Measurements from ENCODE around the gene ASPM. TPM values are rescaled to one million over a fixed set of nuclear protein-coding genes. Genes with fewer than 3 reads are reported as not detected.
A peak's percentile ranks its signal among the peaks of the same experiment; 100 is the strongest.

ASPM gene
- total and polyA plus RNA-seq, 4 donors, result 0.17 to 45.3 (median 0.84) TPM

GRCh38 chr1:197065559-197065958, 80.9 kb downstream of the ASPM start:
- H3K27ac ChIP-seq (ENCODE audit: low read depth in 1 of 2, low read length in 2 of 2), result no peak overlapping the region
- H3K27me3 ChIP-seq (ENCODE audit: control insufficient read depth in 4 of 4, insufficient read depth in 4 of 4, low read length in 3 of 4), result no peaks in the 10 kb centered on the region
- H3K9me3 ChIP-seq (ENCODE audit: control insufficient read depth in 4 of 4, low read length in 3 of 4), result no peaks in the 10 kb centered on the region
- H3K36me3 ChIP-seq (ENCODE audit: control insufficient read depth in 4 of 4, insufficient read depth in 3 of 4, low read depth in 1 of 4, low read length in 3 of 4), result no peaks in the 10 kb centered on the region
- no peak for DNase-seq (ENCODE audit: low spot score)
- H3K4me3 ChIP-seq (ENCODE audit: low read depth in 1 of 3, low read length in 3 of 3), result peak overlapping the region; percentile 6 to 86 (median 52)
- peaks cover 5 to 31% (median 17%) of the 10 kb centered on the region in 4 donors for H3K4me1 ChIP-seq (ENCODE audit: control insufficient read depth in 4 of 4, insufficient read depth in 4 of 4, low read length in 3 of 4)
- TF ChIP-seq ATF3 (IDR thresholded peaks at IDR 0.05) (no peak), HNF4A (conservative IDR thresholded peaks at IDR 0.05) (no peak), NR2F2 (IDR thresholded peaks at IDR 0.05) (no peak), RAD21 (IDR thresholded peaks at IDR 0.05) (no peak)
- TF ChIP-seq, protein P1, sequence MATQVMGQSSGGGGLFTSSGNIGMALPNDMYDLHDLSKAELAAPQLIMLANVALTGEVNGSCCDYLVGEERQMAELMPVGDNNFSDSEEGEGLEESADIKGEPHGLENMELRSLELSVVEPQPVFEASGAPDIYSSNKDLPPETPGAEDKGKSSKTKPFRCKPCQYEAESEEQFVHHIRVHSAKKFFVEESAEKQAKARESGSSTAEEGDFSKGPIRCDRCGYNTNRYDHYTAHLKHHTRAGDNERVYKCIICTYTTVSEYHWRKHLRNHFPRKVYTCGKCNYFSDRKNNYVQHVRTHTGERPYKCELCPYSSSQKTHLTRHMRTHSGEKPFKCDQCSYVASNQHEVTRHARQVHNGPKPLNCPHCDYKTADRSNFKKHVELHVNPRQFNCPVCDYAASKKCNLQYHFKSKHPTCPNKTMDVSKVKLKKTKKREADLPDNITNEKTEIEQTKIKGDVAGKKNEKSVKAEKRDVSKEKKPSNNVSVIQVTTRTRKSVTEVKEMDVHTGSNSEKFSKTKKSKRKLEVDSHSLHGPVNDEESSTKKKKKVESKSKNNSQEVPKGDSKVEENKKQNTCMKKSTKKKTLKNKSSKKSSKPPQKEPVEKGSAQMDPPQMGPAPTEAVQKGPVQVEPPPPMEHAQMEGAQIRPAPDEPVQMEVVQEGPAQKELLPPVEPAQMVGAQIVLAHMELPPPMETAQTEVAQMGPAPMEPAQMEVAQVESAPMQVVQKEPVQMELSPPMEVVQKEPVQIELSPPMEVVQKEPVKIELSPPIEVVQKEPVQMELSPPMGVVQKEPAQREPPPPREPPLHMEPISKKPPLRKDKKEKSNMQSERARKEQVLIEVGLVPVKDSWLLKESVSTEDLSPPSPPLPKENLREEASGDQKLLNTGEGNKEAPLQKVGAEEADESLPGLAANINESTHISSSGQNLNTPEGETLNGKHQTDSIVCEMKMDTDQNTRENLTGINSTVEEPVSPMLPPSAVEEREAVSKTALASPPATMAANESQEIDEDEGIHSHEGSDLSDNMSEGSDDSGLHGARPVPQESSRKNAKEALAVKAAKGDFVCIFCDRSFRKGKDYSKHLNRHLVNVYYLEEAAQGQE (IDR thresholded peaks at IDR 0.05), result no peak
- H3K9ac ChIP-seq (ENCODE audit: low read depth in 1 of 2, low read length in 2 of 2), result peak overlapping the region; percentile 72 to 95

DNA sequence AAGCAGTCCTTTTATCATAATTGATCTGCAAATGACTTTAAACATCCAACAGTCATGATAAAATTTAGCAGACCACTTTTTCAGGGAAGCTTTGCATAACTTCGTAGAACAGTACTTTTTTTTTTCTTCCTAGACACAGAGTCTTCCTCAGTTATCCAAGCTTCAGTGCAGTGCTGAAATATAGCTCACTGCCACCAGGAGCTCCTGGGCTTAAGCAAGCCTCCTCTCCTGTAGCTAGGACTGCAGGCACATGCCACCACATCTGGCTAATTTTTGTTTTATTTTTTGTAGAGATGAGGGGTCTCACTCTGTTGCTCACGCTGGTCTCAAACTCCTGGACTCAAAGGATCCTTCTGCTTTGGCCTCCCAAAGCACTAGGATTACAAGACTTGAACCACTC, 83.3 kb downstream of the ASPM start:
- no peaks in the 10 kb centered on the region for H3K27me3 ChIP-seq (ENCODE audit: control insufficient read depth in 4 of 4, insufficient read depth in 4 of 4, low read length in 3 of 4)
- H3K9ac ChIP-seq (ENCODE audit: low read depth in 1 of 2, low read length in 2 of 2), result no peak overlapping the region
- no peaks in the 10 kb centered on the region for H3K9me3 ChIP-seq (ENCODE audit: control insufficient read depth in 4 of 4, low read length in 3 of 4)
- peaks cover 5 to 28% (median 17%) of the 10 kb centered on the region in 4 donors for H3K4me1 ChIP-seq (ENCODE audit: control insufficient read depth in 4 of 4, insufficient read depth in 4 of 4, low read length in 3 of 4)
- peaks cover 0 to 3% (median 2%) of the 10 kb centered on the region in 4 donors for H3K36me3 ChIP-seq (ENCODE audit: control insufficient read depth in 4 of 4, insufficient read depth in 3 of 4, low read depth in 1 of 4, low read length in 3 of 4)
- WGBS, result 61% methylated on average over 2 of the region's 2 CpGs
- H3K4me3 ChIP-seq (ENCODE audit: low read depth in 1 of 3, low read length in 3 of 3), result no peak overlapping the region
- no peak for DNase-seq (ENCODE audit: low spot score)
- TF ChIP-seq RAD21 (IDR thresholded peaks at IDR 0.05), result peak; percentile 6 to 62
- TF ChIP-seq GABPA (IDR thresholded peaks at IDR 0.05 in 1 of 2, conservative IDR thresholded peaks at IDR 0.05 in 1 of 2), result no peak
- TF ChIP-seq SP1 (IDR thresholded peaks at IDR 0.05), result no peak
- no peak for TF ChIP-seq HNF4A (conservative IDR thresholded peaks at IDR 0.05)
- TF ChIP-seq, protein P2, sequence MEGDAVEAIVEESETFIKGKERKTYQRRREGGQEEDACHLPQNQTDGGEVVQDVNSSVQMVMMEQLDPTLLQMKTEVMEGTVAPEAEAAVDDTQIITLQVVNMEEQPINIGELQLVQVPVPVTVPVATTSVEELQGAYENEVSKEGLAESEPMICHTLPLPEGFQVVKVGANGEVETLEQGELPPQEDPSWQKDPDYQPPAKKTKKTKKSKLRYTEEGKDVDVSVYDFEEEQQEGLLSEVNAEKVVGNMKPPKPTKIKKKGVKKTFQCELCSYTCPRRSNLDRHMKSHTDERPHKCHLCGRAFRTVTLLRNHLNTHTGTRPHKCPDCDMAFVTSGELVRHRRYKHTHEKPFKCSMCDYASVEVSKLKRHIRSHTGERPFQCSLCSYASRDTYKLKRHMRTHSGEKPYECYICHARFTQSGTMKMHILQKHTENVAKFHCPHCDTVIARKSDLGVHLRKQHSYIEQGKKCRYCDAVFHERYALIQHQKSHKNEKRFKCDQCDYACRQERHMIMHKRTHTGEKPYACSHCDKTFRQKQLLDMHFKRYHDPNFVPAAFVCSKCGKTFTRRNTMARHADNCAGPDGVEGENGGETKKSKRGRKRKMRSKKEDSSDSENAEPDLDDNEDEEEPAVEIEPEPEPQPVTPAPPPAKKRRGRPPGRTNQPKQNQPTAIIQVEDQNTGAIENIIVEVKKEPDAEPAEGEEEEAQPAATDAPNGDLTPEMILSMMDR (IDR thresholded peaks at IDR 0.05; ENCODE audit: low read depth, low read length, missing input control), result peak; percentile 28
- H3K27ac ChIP-seq (ENCODE audit: low read depth in 1 of 2, low read length in 2 of 2), result no peak overlapping the region

- H3K36me3 ChIP-seq (ENCODE audit: control insufficient read depth in 4 of 4, insufficient read depth in 3 of 4, low read depth in 1 of 4, low read length in 3 of 4), result peaks cover 0 to 7% (median 5%) of the 10 kb centered on the region in 4 donors
- H3K27me3 ChIP-seq (ENCODE audit: control insufficient read depth in 4 of 4, insufficient read depth in 4 of 4, low read length in 3 of 4), result no peaks in the 10 kb centered on the region
- 64% methylated on average over 2 of the region's 2 CpGs for WGBS
- H3K4me3 ChIP-seq (ENCODE audit: low read depth in 1 of 3, low read length in 3 of 3), result no peak overlapping the region
- DNase-seq (ENCODE audit: low spot score), result no peak
- no peaks in the 10 kb centered on the region for H3K9me3 ChIP-seq (ENCODE audit: control insufficient read depth in 4 of 4, low read length in 3 of 4)
- H3K4me1 ChIP-seq (ENCODE audit: control insufficient read depth in 4 of 4, insufficient read depth in 4 of 4, low read length in 3 of 4), result peaks cover under 1 to 23% (median 12%) of the 10 kb centered on the region in 4 donors
- no peak overlapping the region for H3K9ac ChIP-seq (ENCODE audit: low read depth in 1 of 2, low read length in 2 of 2)
- TF ChIP-seq YY1 (IDR thresholded peaks at IDR 0.05) (no peak), ATF3 (IDR thresholded peaks at IDR 0.05) (no peak), EGR1 (IDR thresholded peaks at IDR 0.05; ENCODE audit: low read depth in 2 of 2) (no peak), SP1 (IDR thresholded peaks at IDR 0.05) (no peak), NR2F2 (IDR thresholded peaks at IDR 0.05) (no peak), TAF1 (conservative IDR thresholded peaks at IDR 0.05) (no peak), FOXA1 (IDR thresholded peaks at IDR 0.05) (no peak), HNF4A (conservative IDR thresholded peaks at IDR 0.05) (no peak), FOXA2 (IDR thresholded peaks at IDR 0.05) (no peak), GABPA (IDR thresholded peaks at IDR 0.05 in 1 of 2, conservative IDR thresholded peaks at IDR 0.05 in 1 of 2) (no peak), RXRA (IDR thresholded peaks at IDR 0.05) (no peak), HNF4G (IDR thresholded peaks at IDR 0.05) (no peak), RAD21 (IDR thresholded peaks at IDR 0.05) (no peak)
- TF ChIP-seq, protein P2 (IDR thresholded peaks at IDR 0.05; ENCODE audit: low read depth, low read length, missing input control), result no peak
- TF ChIP-seq, protein P1 (IDR thresholded peaks at IDR 0.05), result no peak
- no peak overlapping the region for H3K27ac ChIP-seq (ENCODE audit: low read depth in 1 of 2, low read length in 2 of 2)
Measured at GRCh38 chr1:197062692-197063091, 83.8 kb downstream of the ASPM start.
